C4-2B (cell line): ENCODE data around the gene MLYCD.

Experiments used
- ZFX ChIP-seq: fragments of 450-650 bp; IDR thresholded peaks from 2 replicates; pipeline ENCODE4 v1.6.1; 2017
- TF ChIP-seq, protein P1 (sequence below): fragments of 450-650 bp; conservative IDR thresholded peaks from 2 replicates; pipeline ENCODE4 v1.5.1; 2017; ENCODE audit warnings: mild to moderate bottlenecking

DNA sequence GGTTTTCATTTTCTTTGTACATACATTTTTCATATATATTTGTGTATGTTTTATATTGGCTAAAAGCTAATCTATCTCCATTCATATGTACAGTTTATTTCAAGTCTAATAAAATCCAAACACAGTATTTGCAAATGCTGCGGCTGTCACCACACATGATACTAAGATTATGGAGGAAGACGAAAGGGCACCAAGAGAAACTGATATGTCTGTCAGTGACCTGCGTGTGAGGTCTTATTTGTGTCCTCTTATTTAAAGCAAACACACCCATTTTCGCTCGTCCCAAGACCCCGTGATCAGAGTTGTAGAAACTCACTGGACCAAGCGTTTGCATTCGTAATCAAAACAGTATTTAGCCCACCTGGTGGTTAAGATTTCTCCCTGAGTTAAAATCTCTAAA, 8.2 kb downstream of the MLYCD start:
- TF ChIP-seq, protein P1, sequence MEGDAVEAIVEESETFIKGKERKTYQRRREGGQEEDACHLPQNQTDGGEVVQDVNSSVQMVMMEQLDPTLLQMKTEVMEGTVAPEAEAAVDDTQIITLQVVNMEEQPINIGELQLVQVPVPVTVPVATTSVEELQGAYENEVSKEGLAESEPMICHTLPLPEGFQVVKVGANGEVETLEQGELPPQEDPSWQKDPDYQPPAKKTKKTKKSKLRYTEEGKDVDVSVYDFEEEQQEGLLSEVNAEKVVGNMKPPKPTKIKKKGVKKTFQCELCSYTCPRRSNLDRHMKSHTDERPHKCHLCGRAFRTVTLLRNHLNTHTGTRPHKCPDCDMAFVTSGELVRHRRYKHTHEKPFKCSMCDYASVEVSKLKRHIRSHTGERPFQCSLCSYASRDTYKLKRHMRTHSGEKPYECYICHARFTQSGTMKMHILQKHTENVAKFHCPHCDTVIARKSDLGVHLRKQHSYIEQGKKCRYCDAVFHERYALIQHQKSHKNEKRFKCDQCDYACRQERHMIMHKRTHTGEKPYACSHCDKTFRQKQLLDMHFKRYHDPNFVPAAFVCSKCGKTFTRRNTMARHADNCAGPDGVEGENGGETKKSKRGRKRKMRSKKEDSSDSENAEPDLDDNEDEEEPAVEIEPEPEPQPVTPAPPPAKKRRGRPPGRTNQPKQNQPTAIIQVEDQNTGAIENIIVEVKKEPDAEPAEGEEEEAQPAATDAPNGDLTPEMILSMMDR: no peak
- no peak for TF ChIP-seq ZFX
